Endodermal cell (in vitro differentiated cells): ENCODE measurements around the gene TEDC2. TPM values are rescaled to one million over a fixed set of nuclear protein-coding genes. Genes with fewer than 3 reads are reported as not detected.

Experiments used
- DNase-seq: peaks from one replicate; pipeline ENCODE4 v3.0.0-alpha.2; 2017
- H3K27ac ChIP-seq: 2 replicates; pipeline ENCODE4 v1.5.1; 2013; ENCODE audit warnings: mild to moderate bottlenecking, low read depth, low read length, moderate library complexity
- H3K27me3 ChIP-seq: 2 replicates; pipeline ENCODE4 v1.6.1; 2013; ENCODE audit warnings: mild to moderate bottlenecking, low read length, moderate library complexity; ENCODE audit not compliant: insufficient read depth, control insufficient read depth, poor library complexity, severe bottlenecking
- H3K36me3 ChIP-seq: 2 replicates; pipeline ENCODE4 v1.7.0; 2013; ENCODE audit warnings: mild to moderate bottlenecking, low read length, moderate library complexity; ENCODE audit not compliant: control insufficient read depth, insufficient read depth
- H3K4me1 ChIP-seq: one replicate; pipeline ENCODE4 v1.7.0; 2013; ENCODE audit warnings: low read length; ENCODE audit not compliant: control insufficient read depth, insufficient read depth
- H3K4me3 ChIP-seq: 2 replicates; pipeline ENCODE4 v1.5.1; 2013; ENCODE audit warnings: mild to moderate bottlenecking, low read length, moderate library complexity
- H3K9ac ChIP-seq: 2 replicates; pipeline ENCODE4 v1.6.1; 2013; ENCODE audit warnings: mild to moderate bottlenecking, low read length, moderate library complexity; ENCODE audit not compliant: poor library complexity, severe bottlenecking; ENCODE audit errors: extremely low read depth
- H3K9me3 ChIP-seq: 2 replicates; pipeline ENCODE4 v1.6.1; 2013; ENCODE audit warnings: mild to moderate bottlenecking, low read length, moderate library complexity; ENCODE audit not compliant: control insufficient read depth
- H3K27ac Mint-ChIP-seq: 2 replicates; pipeline ENCODE4 v1.8.0; 2020; ENCODE audit warnings: mixed read lengths
- H3K27me3 Mint-ChIP-seq: 2 replicates; pipeline ENCODE4 v1.8.0; 2021; ENCODE audit warnings: mild to moderate bottlenecking, mixed read lengths; ENCODE audit not compliant: insufficient read depth
- H3K36me3 Mint-ChIP-seq: 2 replicates; pipeline ENCODE4 v1.8.0; 2020; ENCODE audit warnings: low read depth, mixed read lengths
- H3K4me1 Mint-ChIP-seq: 2 replicates; pipeline ENCODE4 v1.8.0; 2020; ENCODE audit warnings: mixed read lengths
- H3K4me3 Mint-ChIP-seq: 2 replicates; pipeline ENCODE4 v1.8.0; 2020; ENCODE audit warnings: mild to moderate bottlenecking, moderate library complexity, mixed read lengths
- H3K9me3 Mint-ChIP-seq: 2 replicates; pipeline ENCODE4 v1.8.0; 2020; ENCODE audit warnings: mild to moderate bottlenecking, mixed read lengths
- WGBS, 2 experiments: methylation state at CpG; one replicate each; pipeline versions ENCODE4 v1.1.5 to v1.1.7; 2013; ENCODE audit warnings: missing lambda C conversion rate in 2 of 2, mixed read lengths in 1 of 2; ENCODE audit not compliant: insufficient coverage in 1 of 2, insufficient read length in 1 of 2; 5-methylcytosine and 5-hydroxymethylcytosine counted together
- total RNA-seq, 2 donors: library from RNA; stranded (reverse); fragmentation: NEBNext Ultra II Directional in 1 of 2; extraction: Animal tissue kit (Norgen Biotek cat#: 25700) in 1 of 2; gene quantifications; 2 replicates in 1 of 2; 3 replicates in 1 of 2; pipeline ENCODE4 v1.2.1, GENCODE V29; 2021
- TF ChIP-seq, protein P1 (sequence below): fragments of 200-600 bp; sonication (generic); conservative IDR thresholded peaks from 2 replicates; pipeline ENCODE4 v1.5.0; 2021; ENCODE audit warnings: antibody characterized with exemption, mild to moderate bottlenecking

The TEDC2 gene
- total RNA-seq, 2 donors from 2014 or later, result 44.0 to 57.6 TPM

- H3K36me3 Mint-ChIP-seq, result no peaks in the 10 kb centered on the region
- peaks cover 40% of the 10 kb centered on the region for H3K27me3 Mint-ChIP-seq
- Histone ChIP-seq H3K36me3 (no peaks in the 10 kb centered on the region), H3K27ac (no peak overlapping the region), H3K4me3 (no peak overlapping the region), H3K4me1 (peaks cover 11% of the 10 kb centered on the region), H3K9ac (no peak overlapping the region), H3K9me3 (no peaks in the 10 kb centered on the region), H3K27me3 (peaks cover 32% of the 10 kb centered on the region)
- no peak overlapping the region for H3K4me3 Mint-ChIP-seq
- 84 to 89% methylated on average over 10 to 16 of the region's 16 CpGs for WGBS, 2 experiments
- TF ChIP-seq, protein P1, sequence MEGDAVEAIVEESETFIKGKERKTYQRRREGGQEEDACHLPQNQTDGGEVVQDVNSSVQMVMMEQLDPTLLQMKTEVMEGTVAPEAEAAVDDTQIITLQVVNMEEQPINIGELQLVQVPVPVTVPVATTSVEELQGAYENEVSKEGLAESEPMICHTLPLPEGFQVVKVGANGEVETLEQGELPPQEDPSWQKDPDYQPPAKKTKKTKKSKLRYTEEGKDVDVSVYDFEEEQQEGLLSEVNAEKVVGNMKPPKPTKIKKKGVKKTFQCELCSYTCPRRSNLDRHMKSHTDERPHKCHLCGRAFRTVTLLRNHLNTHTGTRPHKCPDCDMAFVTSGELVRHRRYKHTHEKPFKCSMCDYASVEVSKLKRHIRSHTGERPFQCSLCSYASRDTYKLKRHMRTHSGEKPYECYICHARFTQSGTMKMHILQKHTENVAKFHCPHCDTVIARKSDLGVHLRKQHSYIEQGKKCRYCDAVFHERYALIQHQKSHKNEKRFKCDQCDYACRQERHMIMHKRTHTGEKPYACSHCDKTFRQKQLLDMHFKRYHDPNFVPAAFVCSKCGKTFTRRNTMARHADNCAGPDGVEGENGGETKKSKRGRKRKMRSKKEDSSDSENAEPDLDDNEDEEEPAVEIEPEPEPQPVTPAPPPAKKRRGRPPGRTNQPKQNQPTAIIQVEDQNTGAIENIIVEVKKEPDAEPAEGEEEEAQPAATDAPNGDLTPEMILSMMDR, result no peak
- no peak for DNase-seq
- peaks cover 6% of the 10 kb centered on the region for H3K4me1 Mint-ChIP-seq
- H3K9me3 Mint-ChIP-seq, result no peaks in the 10 kb centered on the region
- H3K27ac Mint-ChIP-seq, result no peak overlapping the region
Observed at GRCh38 chr16:2469399-2470233, 9.7 kb downstream of the TEDC2 start.

DNA sequence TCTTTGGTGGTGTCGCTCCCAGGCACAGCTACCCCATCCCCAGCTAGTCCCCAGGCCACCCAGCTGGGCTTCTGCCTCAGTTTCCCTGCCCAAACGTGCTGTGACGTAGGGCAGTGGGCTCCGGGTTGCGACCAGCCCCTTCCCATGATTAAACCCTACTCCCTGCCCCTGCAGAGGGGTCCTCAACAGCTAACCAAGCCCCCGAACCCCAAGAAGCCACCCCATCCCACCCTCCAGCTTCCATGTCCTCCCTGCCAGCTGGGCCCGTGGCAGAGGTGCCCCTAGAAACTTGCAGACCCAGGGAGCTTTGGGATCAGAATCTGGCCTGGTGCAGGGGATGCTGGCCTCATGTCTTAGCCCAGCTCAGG is 10.3 kb downstream of the TEDC2 start:
- peaks cover 40% of the 10 kb centered on the region for H3K27me3 Mint-ChIP-seq
- WGBS, 2 experiments, result 90% methylated on average over 6 to 7 of the region's 7 CpGs
- H3K9me3 Mint-ChIP-seq, result no peaks in the 10 kb centered on the region
- no peak overlapping the region for H3K9ac ChIP-seq
- no peak for DNase-seq
- H3K27me3 ChIP-seq, result peaks cover 32% of the 10 kb centered on the region
- H3K36me3 Mint-ChIP-seq, result no peaks in the 10 kb centered on the region
- H3K4me3 ChIP-seq, result no peak overlapping the region
- TF ChIP-seq, protein P1, result no peak
- peaks cover 11% of the 10 kb centered on the region for H3K4me1 ChIP-seq
- H3K4me3 Mint-ChIP-seq, result no peak overlapping the region
- no peak overlapping the region for H3K27ac ChIP-seq
- H3K27ac Mint-ChIP-seq, result no peak overlapping the region
- H3K4me1 Mint-ChIP-seq, result peaks cover 6% of the 10 kb centered on the region
- H3K36me3 ChIP-seq, result no peaks in the 10 kb centered on the region
- no peaks in the 10 kb centered on the region for H3K9me3 ChIP-seq

DNA sequence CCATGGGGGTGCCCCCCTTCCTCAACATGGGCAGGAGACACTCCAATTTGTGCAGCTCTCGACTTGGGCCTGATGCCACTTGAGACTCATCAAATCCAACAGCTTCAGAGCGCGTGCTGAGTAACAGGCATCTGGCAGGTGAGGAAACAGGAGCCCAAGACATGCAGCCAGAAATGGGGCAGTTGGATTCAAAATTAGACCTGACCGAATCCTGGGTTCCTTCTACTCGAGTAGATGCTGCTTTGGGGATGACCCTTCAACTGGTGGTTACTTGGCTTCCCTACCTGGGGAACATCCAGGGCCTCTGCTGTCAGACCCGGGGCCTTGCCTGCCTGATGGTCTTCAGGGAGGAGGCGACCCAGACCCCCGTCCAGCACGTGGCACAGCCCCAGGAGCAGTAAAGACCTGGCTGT is 10.7 kb downstream of the TEDC2 start:
- Mint-ChIP-seq H3K4me1 (peaks cover 6% of the 10 kb centered on the region), H3K4me3 (no peak overlapping the region), H3K36me3 (no peaks in the 10 kb centered on the region), H3K9me3 (no peaks in the 10 kb centered on the region), H3K27ac (no peak overlapping the region), H3K27me3 (peaks cover 40% of the 10 kb centered on the region)
- TF ChIP-seq, protein P1, result no peak
- Histone ChIP-seq H3K27me3 (peaks cover 32% of the 10 kb centered on the region), H3K4me3 (no peak overlapping the region), H3K9ac (no peak overlapping the region), H3K27ac (no peak overlapping the region), H3K9me3 (no peaks in the 10 kb centered on the region), H3K4me1 (peaks cover 11% of the 10 kb centered on the region), H3K36me3 (no peaks in the 10 kb centered on the region)
- DNase-seq, result peak; percentile 68
- WGBS, 2 experiments, result 60 to 62% methylated on average over 7 to 9 of the region's 9 CpGs
